DOHH2 (cell line): ENCODE results near the gene RBM20.

Experiments used
- H3F3A ChIP-seq: fragments of 200-600 bp; sonication (generic), shearing (Covaris generic); 2 replicates; pipeline ENCODE4 v1.6.0; 2016; ENCODE audit warnings: antibody characterized with exemption, mild to moderate bottlenecking; ENCODE audit not compliant: control insufficient read depth, insufficient read depth
- H3K27ac ChIP-seq: fragments of 200-600 bp; sonication (generic); 2 replicates; pipeline ENCODE4 v1.5.1; 2014; ENCODE audit warnings: low read depth, mild to moderate bottlenecking, low read length, moderate library complexity
- H3K27me3 ChIP-seq: fragments of 200-600 bp; sonication (generic); 2 replicates; pipeline ENCODE4 v1.6.1; 2014; ENCODE audit warnings: mild to moderate bottlenecking, low read length, mixed read lengths; ENCODE audit not compliant: control insufficient read depth
- H3K36me3 ChIP-seq: fragments of 200-600 bp; sonication (generic); 2 replicates; pipeline ENCODE4 v1.6.1; 2014; ENCODE audit warnings: mild to moderate bottlenecking, low read length, moderate library complexity, mixed read lengths; ENCODE audit not compliant: control insufficient read depth
- H3K4me1 ChIP-seq: fragments of 200-600 bp; sonication (generic); 2 replicates; pipeline ENCODE4 v1.6.1; 2014; ENCODE audit warnings: mild to moderate bottlenecking, low read length, mixed read lengths; ENCODE audit not compliant: control insufficient read depth
- H3K4me2 ChIP-seq: fragments of 200-600 bp; sonication (generic); 2 replicates; pipeline ENCODE4 v1.6.0; 2014; ENCODE audit warnings: mild to moderate bottlenecking, low read length, moderate library complexity
- H3K4me3 ChIP-seq: fragments of 200-600 bp; sonication (generic); 2 replicates; pipeline ENCODE4 v1.5.1; 2014; ENCODE audit warnings: mild to moderate bottlenecking, low read length, mixed read lengths
- H3K79me2 ChIP-seq: fragments of 200-600 bp; sonication (generic); 2 replicates; pipeline ENCODE4 v1.6.1; 2014; ENCODE audit warnings: mild to moderate bottlenecking, low read length, mixed read lengths; ENCODE audit not compliant: control insufficient read depth
- H3K9me2 ChIP-seq: fragments of 200-600 bp; sonication (generic); replicated peaks from 2 replicates; pipeline ENCODE4 v1.6.1; 2014; ENCODE audit warnings: mild to moderate bottlenecking, low read length, mixed read lengths; ENCODE audit not compliant: control insufficient read depth
- H3K9me3 ChIP-seq: fragments of 200-600 bp; sonication (generic); 2 replicates; pipeline ENCODE4 v1.6.1; 2014; ENCODE audit warnings: antibody characterized with exemption, low read length, mixed read lengths; ENCODE audit not compliant: control insufficient read depth, insufficient read depth
- H4K20me1 ChIP-seq: fragments of 200-600 bp; sonication (generic); 2 replicates; pipeline ENCODE4 v1.6.0; 2014; ENCODE audit warnings: low read depth, mild to moderate bottlenecking, antibody characterized with exemption, low read length, moderate library complexity; ENCODE audit not compliant: control insufficient read depth, insufficient read depth
- EZH2phosphoT487 ChIP-seq: fragments of 200-600 bp; sonication (generic); IDR thresholded peaks from 2 replicates; pipeline ENCODE4 v1.6.1; 2017; ENCODE audit warnings: borderline replicate concordance, mild to moderate bottlenecking, antibody characterized with exemption, low read length, moderate library complexity, mixed read lengths
- TF ChIP-seq, protein P1 (sequence below): fragments of 200-600 bp; sonication (generic); IDR thresholded peaks from one replicate; pipeline ENCODE4 v1.5.1; 2014; ENCODE audit warnings: antibody characterized with exemption, mild to moderate bottlenecking, low read depth, low read length; ENCODE audit not compliant: poor library complexity, severe bottlenecking

The RBM20 gene

DNA sequence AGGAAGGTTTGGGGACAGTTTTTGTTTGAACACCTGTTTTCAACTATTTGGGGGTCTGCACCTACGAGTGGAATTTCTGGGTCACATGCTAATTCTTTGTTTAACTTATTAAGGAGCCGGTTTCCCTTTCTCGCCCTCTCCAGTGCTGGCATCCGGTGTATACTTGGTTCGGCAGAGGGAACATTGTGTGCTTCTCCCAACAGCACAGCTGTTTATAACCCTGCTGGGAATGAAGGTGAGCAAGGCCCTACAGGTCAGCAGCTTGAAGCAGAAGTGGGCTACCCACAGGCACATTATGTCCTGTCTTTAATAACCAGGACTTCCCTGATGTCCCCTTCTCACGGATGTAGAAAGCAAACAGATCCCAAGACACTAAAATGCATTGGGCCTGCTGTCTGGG lies 140.1 kb downstream of the RBM20 start:
- H3K4me2 ChIP-seq = no peak overlapping the region
- H4K20me1 ChIP-seq = no peaks in the 10 kb centered on the region
- no peak overlapping the region for H3K27ac ChIP-seq
- H3K9me2 ChIP-seq = no peaks in the 10 kb centered on the region
- H3K36me3 ChIP-seq = no peaks in the 10 kb centered on the region
- H3K4me1 ChIP-seq = no peaks in the 10 kb centered on the region
- no peaks in the 10 kb centered on the region for H3K79me2 ChIP-seq
- no peaks in the 10 kb centered on the region for H3K9me3 ChIP-seq
- peaks cover 4% of the 10 kb centered on the region; the same call in 1 of the 2 replicates for H3K27me3 ChIP-seq
- TF ChIP-seq, protein P1, sequence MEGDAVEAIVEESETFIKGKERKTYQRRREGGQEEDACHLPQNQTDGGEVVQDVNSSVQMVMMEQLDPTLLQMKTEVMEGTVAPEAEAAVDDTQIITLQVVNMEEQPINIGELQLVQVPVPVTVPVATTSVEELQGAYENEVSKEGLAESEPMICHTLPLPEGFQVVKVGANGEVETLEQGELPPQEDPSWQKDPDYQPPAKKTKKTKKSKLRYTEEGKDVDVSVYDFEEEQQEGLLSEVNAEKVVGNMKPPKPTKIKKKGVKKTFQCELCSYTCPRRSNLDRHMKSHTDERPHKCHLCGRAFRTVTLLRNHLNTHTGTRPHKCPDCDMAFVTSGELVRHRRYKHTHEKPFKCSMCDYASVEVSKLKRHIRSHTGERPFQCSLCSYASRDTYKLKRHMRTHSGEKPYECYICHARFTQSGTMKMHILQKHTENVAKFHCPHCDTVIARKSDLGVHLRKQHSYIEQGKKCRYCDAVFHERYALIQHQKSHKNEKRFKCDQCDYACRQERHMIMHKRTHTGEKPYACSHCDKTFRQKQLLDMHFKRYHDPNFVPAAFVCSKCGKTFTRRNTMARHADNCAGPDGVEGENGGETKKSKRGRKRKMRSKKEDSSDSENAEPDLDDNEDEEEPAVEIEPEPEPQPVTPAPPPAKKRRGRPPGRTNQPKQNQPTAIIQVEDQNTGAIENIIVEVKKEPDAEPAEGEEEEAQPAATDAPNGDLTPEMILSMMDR = no peak
- TF ChIP-seq EZH2phosphoT487 = no peak
- H3F3A ChIP-seq = no peaks in the 10 kb centered on the region
- H3K4me3 ChIP-seq = no peak overlapping the region

DNA sequence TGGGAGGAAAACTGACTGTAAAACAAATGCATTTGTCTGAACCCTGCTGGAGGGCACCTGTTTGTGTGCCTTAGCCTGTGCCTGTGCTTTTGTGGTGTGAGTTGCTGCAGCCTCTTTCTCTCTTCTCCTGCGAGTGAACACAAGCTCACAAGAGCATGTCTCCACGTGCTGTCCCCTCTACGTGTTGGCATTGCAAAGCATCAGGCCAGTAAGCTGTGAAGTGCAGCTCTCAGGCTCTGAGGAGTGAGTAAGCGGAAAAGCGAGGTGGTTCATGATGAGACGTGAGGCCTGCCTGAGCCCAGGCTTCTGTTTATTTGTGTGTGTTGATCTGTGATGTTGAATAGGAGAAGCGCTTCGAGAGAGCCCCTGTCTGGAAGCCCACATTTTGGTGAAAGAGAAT lies 142.0 kb downstream of the RBM20 start:
- Histone ChIP-seq H3K36me3 (no peaks in the 10 kb centered on the region), H3K79me2 (no peaks in the 10 kb centered on the region), H3K4me2 (no peak overlapping the region), H3K27ac (no peak overlapping the region), H3K4me3 (no peak overlapping the region), H3K9me2 (no peaks in the 10 kb centered on the region), H3K9me3 (no peaks in the 10 kb centered on the region), H3K4me1 (no peaks in the 10 kb centered on the region), H4K20me1 (no peaks in the 10 kb centered on the region), H3F3A (no peaks in the 10 kb centered on the region), H3K27me3 (0 out of 2 replicates have a peak, but pooled peaks cover 2% of the 10 kb centered on the region)
- TF ChIP-seq, protein P1 = no peak
- no peak for TF ChIP-seq EZH2phosphoT487

DNA sequence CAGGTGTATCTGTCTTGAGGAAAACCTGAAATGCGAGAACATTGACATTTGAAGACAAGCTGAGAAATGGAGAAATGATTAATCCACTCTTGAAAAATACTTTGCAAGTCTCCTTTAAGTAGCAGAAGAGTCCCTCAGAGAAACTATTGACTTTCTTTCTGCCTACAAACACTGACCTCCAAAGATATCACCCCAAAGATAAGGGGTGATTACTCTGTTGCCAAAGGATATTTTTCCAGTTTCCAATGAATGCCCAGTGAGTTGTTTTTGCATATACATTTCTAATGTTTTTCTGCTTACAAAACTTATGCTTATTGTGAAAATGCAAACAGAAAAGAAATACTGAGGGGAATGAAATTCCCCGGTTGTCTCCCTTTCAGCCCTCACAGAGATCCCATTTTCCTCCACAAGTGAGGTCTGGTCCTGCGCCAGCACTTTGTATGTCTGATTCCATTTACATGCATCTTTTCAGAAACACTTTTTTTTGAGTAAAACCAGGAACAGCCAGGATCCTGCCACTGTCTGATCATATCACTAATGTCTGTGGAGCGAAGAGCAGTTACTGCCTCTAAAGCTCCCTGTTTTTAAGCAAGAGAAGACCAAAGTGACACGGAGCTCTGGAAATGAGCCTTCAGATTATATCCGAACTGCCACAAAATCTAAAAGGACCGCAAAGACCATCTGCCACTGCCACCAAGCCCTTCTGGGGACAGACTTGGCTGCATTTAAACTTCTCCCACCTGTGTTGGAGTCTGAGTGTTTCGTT lies 144.7 kb downstream of the RBM20 start:
- Histone ChIP-seq H3K4me3 (no peak overlapping the region), H3K4me1 (peaks cover 13% of the 10 kb centered on the region), H3K27me3 (0 out of 2 replicates have a peak, but pooled peaks cover 2% of the 10 kb centered on the region), H3F3A (no peaks in the 10 kb centered on the region), H3K4me2 (no peak overlapping the region), H3K79me2 (no peaks in the 10 kb centered on the region), H3K27ac (no peak overlapping the region), H3K9me3 (no peaks in the 10 kb centered on the region), H3K9me2 (no peaks in the 10 kb centered on the region), H3K36me3 (no peaks in the 10 kb centered on the region), H4K20me1 (no peaks in the 10 kb centered on the region)
- TF ChIP-seq, protein P1 = no peak
- no peak for TF ChIP-seq EZH2phosphoT487
